CD14-positive monocyte (primary cell): ENCODE data around the gene ACBD4. TPM values are rescaled to one million over a fixed set of nuclear protein-coding genes. Genes with fewer than 3 reads are reported as not detected.
A peak's percentile ranks its signal among the peaks of the same experiment; 100 is the strongest.

ENCODE experiments used
- DNase-seq, 3 donors: peaks; one replicate each; pipeline ENCODE4 v3.0.0-alpha.2; 2011 to 2022
- H2AFZ ChIP-seq: 2 replicates; pipeline ENCODE4 v1.6.0; 2012; ENCODE audit warnings: mild to moderate bottlenecking, low read depth, low read length, inconsistent platforms; ENCODE audit not compliant: insufficient read depth, poor library complexity, severe bottlenecking
- H3K27ac ChIP-seq, 2 donors: 1 replicate in 1 of 2; 2 replicates in 1 of 2; pipeline ENCODE4 v1.5.1; 2012 to 2013; ENCODE audit warnings: low read length in 2 of 2, control low read depth in 1 of 2, inconsistent platforms in 1 of 2, low read depth in 1 of 2, mild to moderate bottlenecking in 1 of 2
- H3K27me3 ChIP-seq, 2 donors: one replicate each; pipeline versions ENCODE4 v1.6.0 to v1.6.1; 2011 to 2013; ENCODE audit warnings: low read length in 2 of 2; ENCODE audit not compliant: control insufficient read depth in 2 of 2, insufficient read depth in 2 of 2
- H3K36me3 ChIP-seq, 2 donors: replicated peaks in 1 of 2; 1 replicate in 1 of 2; 2 replicates in 1 of 2; pipeline versions ENCODE4 v1.5.1 to v1.6.1; 2012 to 2013; ENCODE audit warnings: low read length in 2 of 2, control low read depth in 1 of 2, inconsistent platforms in 1 of 2, mild to moderate bottlenecking in 1 of 2; ENCODE audit not compliant: insufficient read depth in 2 of 2, control insufficient read depth in 1 of 2
- H3K4me1 ChIP-seq, 2 donors: 1 replicate in 1 of 2; 2 replicates in 1 of 2; pipeline versions ENCODE4 v1.5.1 to v1.6.1; 2012 to 2013; ENCODE audit warnings: low read length in 2 of 2, control low read depth in 1 of 2, inconsistent platforms in 1 of 2, mild to moderate bottlenecking in 1 of 2, moderate library complexity in 1 of 2; ENCODE audit not compliant: insufficient read depth in 2 of 2, control insufficient read depth in 1 of 2
- H3K4me2 ChIP-seq: replicated peaks from 2 replicates; pipeline ENCODE3; 2012; ENCODE audit warnings: low read length, moderate library complexity, mild to moderate bottlenecking; ENCODE audit not compliant: poor library complexity, severe bottlenecking; ENCODE audit errors: extremely low read depth
- H3K4me3 ChIP-seq, 3 experiments: fragments of 200-600 bp in 1 of 3; sonication (generic) in 1 of 3; replicated peaks in 1 of 3; 1 replicate in 2 of 3; 2 replicates in 1 of 3; pipeline ENCODE4 v1.5.1; 2011 to 2013; ENCODE audit warnings: low read length in 3 of 3, mild to moderate bottlenecking in 3 of 3, control low read depth in 2 of 3, low read depth in 2 of 3, inconsistent platforms in 1 of 3, moderate library complexity in 1 of 3
- H3K79me2 ChIP-seq: 2 replicates; pipeline ENCODE4 v1.6.0; 2012; ENCODE audit warnings: mild to moderate bottlenecking, control low read depth, inconsistent platforms, low read length, moderate library complexity; ENCODE audit not compliant: insufficient read depth
- H3K9ac ChIP-seq: 2 replicates; pipeline ENCODE4 v1.6.0; 2017; ENCODE audit warnings: low read length, mild to moderate bottlenecking; ENCODE audit not compliant: insufficient read depth, poor library complexity, severe bottlenecking
- H3K9me3 ChIP-seq, 2 donors: replicated peaks in 1 of 2; 1 replicate in 1 of 2; 2 replicates in 1 of 2; pipeline versions ENCODE4 v1.5.1 to v1.6.1; 2012 to 2013; ENCODE audit warnings: low read length in 2 of 2, control low read depth in 1 of 2; ENCODE audit not compliant: control insufficient read depth in 1 of 2, insufficient read depth in 1 of 2
- H4K20me1 ChIP-seq: 2 replicates; pipeline ENCODE4 v1.6.0; 2012; ENCODE audit warnings: mild to moderate bottlenecking, low read length, control low read depth, moderate library complexity; ENCODE audit not compliant: insufficient read depth
- H3K27ac Mint-ChIP-seq, 7 donors: one replicate each; pipeline ENCODE4 v1.8.0; 2020; ENCODE audit warnings: mild to moderate bottlenecking in 7 of 7, mixed read lengths in 7 of 7, moderate library complexity in 6 of 7, inconsistent platforms in 2 of 7
- H3K27me3 Mint-ChIP-seq, 3 donors: one replicate each; pipeline ENCODE4 v1.8.0; 2021 to 2022; ENCODE audit warnings: low read depth in 3 of 3, mild to moderate bottlenecking in 3 of 3, mixed read lengths in 3 of 3, moderate library complexity in 3 of 3, inconsistent platforms in 1 of 3
- H3K36me3 Mint-ChIP-seq, 2 donors: one replicate each; pipeline ENCODE4 v1.8.0; 2020; ENCODE audit warnings: mixed read lengths in 2 of 2, inconsistent platforms in 1 of 2, mild to moderate bottlenecking in 1 of 2
- H3K4me1 Mint-ChIP-seq: one replicate; pipeline ENCODE4 v1.8.0; 2020; ENCODE audit warnings: mild to moderate bottlenecking, mixed read lengths
- H3K4me3 Mint-ChIP-seq, 2 donors: one replicate each; pipeline ENCODE4 v1.8.0; 2020; ENCODE audit warnings: mild to moderate bottlenecking in 2 of 2, mixed read lengths in 2 of 2, moderate library complexity in 1 of 2
- H3K9me3 Mint-ChIP-seq, 7 donors: one replicate each; pipeline ENCODE4 v1.8.0; 2020 to 2022; ENCODE audit warnings: mixed read lengths in 7 of 7, mild to moderate bottlenecking in 6 of 7, moderate library complexity in 6 of 7, inconsistent platforms in 2 of 7
- CTCF ChIP-seq: fragments of 200-600 bp; IDR thresholded peaks from one replicate; pipeline ENCODE4 v1.8.0; 2022; ENCODE audit warnings: antibody characterized with exemption, mild to moderate bottlenecking
- WGBS: methylation state at CpG from one replicate; pipeline ENCODE4 v1.1.5; 2013; ENCODE audit warnings: missing lambda C conversion rate; ENCODE audit not compliant: insufficient coverage; 5-methylcytosine and 5-hydroxymethylcytosine counted together
- intact Hi-C, 2 donors: fragments of 100-400 bp; cut with micrococcal nuclease; formaldehyde crosslinking; loops; one replicate each; pipeline versions ENCODE4 v1.15.0 to v1.15.1; 2023
- polyA plus RNA-seq, 3 donors: library from polyadenylated mRNA; depleted of rRNA in 1 of 3; unstranded in 2 of 3; stranded (reverse) in 1 of 3; fragments of 300-500 nt in 2 of 3; fragments of >200 nt in 1 of 3; fragmentation: Illumina TruSeq in 2 of 3; gene quantifications; 1 replicate in 2 of 3; 2 replicates in 1 of 3; pipeline ENCODE4 v1.2.3, GENCODE V29; 2012 to 2021

ACBD4 gene
- polyA plus RNA-seq, 3 donors, result 4.8 to 7.4 (median 6.2) TPM

DNA sequence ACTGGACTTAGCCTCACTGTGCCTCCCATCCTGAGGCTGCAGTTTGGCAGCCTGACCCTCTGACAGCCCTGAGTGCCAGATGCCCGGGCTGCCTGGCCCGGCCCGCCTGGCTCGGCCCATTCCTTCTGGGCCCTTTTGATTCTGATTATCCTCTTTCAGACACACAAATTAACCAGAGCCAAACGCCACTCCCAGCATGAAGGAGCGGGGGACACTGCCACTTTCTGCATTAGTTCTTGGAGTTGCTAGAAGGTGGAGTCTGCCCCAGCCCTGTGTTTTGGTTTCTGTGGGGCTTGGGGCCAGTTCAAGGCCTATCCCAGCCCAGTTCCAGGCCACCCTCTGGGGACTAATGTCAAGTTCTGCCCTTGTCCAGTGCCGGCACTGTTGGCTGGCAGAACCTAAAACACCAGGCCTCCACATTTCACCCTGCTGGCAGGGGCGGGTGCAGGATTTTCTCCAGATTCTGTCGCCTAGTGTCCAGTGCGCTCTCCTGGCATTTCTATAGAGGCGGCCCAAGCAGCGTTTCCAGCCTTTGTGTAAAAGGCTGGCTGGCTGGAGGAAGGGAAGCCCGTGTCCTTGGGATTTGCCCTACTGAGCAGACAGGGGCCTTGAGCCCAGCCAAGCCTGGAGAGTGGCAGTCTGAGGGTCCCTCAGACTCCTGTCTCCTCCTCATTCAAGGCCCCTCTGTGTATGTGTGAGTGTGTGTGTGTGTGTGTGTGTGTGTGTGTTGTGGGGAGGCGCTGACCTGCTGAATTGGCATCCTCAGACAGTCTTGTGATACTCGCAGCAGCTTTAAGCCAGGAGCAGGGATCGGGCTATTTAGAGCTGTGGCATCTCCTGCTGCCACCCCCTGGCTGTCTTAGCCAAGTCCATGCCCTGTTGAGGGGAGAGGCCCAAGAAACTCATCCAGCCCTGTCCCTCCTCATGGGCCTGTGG lies 24.5 kb upstream of the ACBD4 start:
- Histone ChIP-seq H3K9me3 (no peaks in the 10 kb centered on the region), H3K79me2 (no peaks in the 10 kb centered on the region), H3K27ac (no peak overlapping the region), H3K4me3 (no peak overlapping the region), H3K27me3 (no peaks in the 10 kb centered on the region), H3K4me1 (no peaks in the 10 kb centered on the region), H3K4me2 (no peak overlapping the region), H4K20me1 (peaks cover 32% of the 10 kb centered on the region), H2AFZ (no peak overlapping the region), H3K9ac (no peak overlapping the region), H3K36me3 (peaks cover 30 to 34% of the 10 kb centered on the region in 2 donors)
- Mint-ChIP-seq H3K36me3 (peaks cover 27 to 32% of the 10 kb centered on the region in 2 donors), H3K4me3 (no peak overlapping the region), H3K27ac (peak overlapping the region in 4 of 7 donors; percentile 6 to 78 (median 45)), H3K9me3 (peaks cover 0 to 1% (median 0%) of the 10 kb centered on the region in 7 donors), H3K27me3 (peaks cover 0 to 5% (median 1%) of the 10 kb centered on the region in 3 donors), H3K4me1 (no peaks in the 10 kb centered on the region)
- WGBS, result 97% methylated on average over 8 of the region's 16 CpGs
- intact Hi-C loops, result no loop called here
- no peak for DNase-seq
- TF ChIP-seq CTCF, result no peak

- H3K27me3 ChIP-seq, result no peaks in the 10 kb centered on the region
- peaks cover 3 to 6% (median 5%) of the 10 kb centered on the region in 3 donors for H3K27me3 Mint-ChIP-seq
- no peak overlapping the region for H3K9ac ChIP-seq
- peaks cover 18 to 23% of the 10 kb centered on the region in 2 donors for H3K36me3 Mint-ChIP-seq
- no peak overlapping the region for H3K4me2 ChIP-seq
- H3K4me3 Mint-ChIP-seq, result no peak overlapping the region
- H3K4me1 ChIP-seq, result no peaks in the 10 kb centered on the region
- intact Hi-C loops, result no loop called here
- no peaks in the 10 kb centered on the region for H3K4me1 Mint-ChIP-seq
- H3K9me3 ChIP-seq, result no peaks in the 10 kb centered on the region
- no peak for TF ChIP-seq CTCF
- no peaks in the 10 kb centered on the region for H3K79me2 ChIP-seq
- H2AFZ ChIP-seq, result no peak overlapping the region
- H4K20me1 ChIP-seq, result peaks cover 24% of the 10 kb centered on the region
- no peak overlapping the region for H3K27ac ChIP-seq
- WGBS, result 78% methylated on average over 6 of the region's 11 CpGs
- no peak overlapping the region for H3K4me3 ChIP-seq
- H3K9me3 Mint-ChIP-seq, result peaks cover 0 to 1% (median 0%) of the 10 kb centered on the region in 7 donors
- H3K36me3 ChIP-seq, result peaks cover 21 to 25% of the 10 kb centered on the region in 2 donors
- no peak for DNase-seq
- H3K27ac Mint-ChIP-seq, result no peak overlapping the region
These were observed 23.6 kb upstream of the ACBD4 start for GRCh38 chr17:45111850-45112249.
